HL-60 (cell line): ENCODE results near the gene NDUFA6.
"Not testable (repeated sequence)": the region's sequence is repeated elsewhere in the genome, so short reads cannot be mapped to it uniquely, and the experiment has no call there.

ENCODE experiments used
- DNase-seq, 2 experiments: peaks; one replicate each; pipeline ENCODE4 v3.0.0-alpha.2; 2010 to 2020; ENCODE audit warnings: low read depth in 1 of 2, low spot score in 1 of 2
- H3K27ac ChIP-seq: fragments of 250-450 bp; sonication (Bioruptor Pico); replicated peaks from 2 replicates; pipeline ENCODE4 v1.5.1; 2020; ENCODE audit warnings: mild to moderate bottlenecking, moderate library complexity
- H3K27me3 ChIP-seq: fragments of 250-450 bp; sonication (Bioruptor Pico); 2 replicates; pipeline ENCODE4 v1.5.1; 2021; ENCODE audit warnings: mild to moderate bottlenecking, moderate library complexity; ENCODE audit not compliant: insufficient read depth, poor library complexity, severe bottlenecking
- H3K4me3 ChIP-seq: replicated peaks from 2 replicates; pipeline ENCODE4 v1.5.1; 2011; ENCODE audit warnings: mild to moderate bottlenecking, control low read depth, low read length; ENCODE audit not compliant: insufficient read depth
- GABPA ChIP-seq: IDR thresholded peaks from 2 replicates; pipeline ENCODE4 v1.6.1; 2012; ENCODE audit warnings: low read depth
- POLR2AphosphoS5 ChIP-seq: IDR thresholded peaks from 2 replicates; pipeline ENCODE4 v1.6.1; 2012; ENCODE audit warnings: low read depth
- REST ChIP-seq: IDR thresholded peaks from 2 replicates; pipeline ENCODE4 v1.6.1; 2012; ENCODE audit warnings: low read depth; ENCODE audit not compliant: insufficient replicate concordance
- SPI1 ChIP-seq: IDR thresholded peaks from 2 replicates; pipeline ENCODE4 v1.6.1; 2012; ENCODE audit warnings: low read depth, mild to moderate bottlenecking, borderline replicate concordance
- TF ChIP-seq, protein P1 (sequence below): IDR thresholded peaks from one replicate; pipeline ENCODE4 v1.5.1; 2011; ENCODE audit warnings: low read length, control low read depth, inconsistent platforms; ENCODE audit not compliant: insufficient read depth

Gene NDUFA6

DNA sequence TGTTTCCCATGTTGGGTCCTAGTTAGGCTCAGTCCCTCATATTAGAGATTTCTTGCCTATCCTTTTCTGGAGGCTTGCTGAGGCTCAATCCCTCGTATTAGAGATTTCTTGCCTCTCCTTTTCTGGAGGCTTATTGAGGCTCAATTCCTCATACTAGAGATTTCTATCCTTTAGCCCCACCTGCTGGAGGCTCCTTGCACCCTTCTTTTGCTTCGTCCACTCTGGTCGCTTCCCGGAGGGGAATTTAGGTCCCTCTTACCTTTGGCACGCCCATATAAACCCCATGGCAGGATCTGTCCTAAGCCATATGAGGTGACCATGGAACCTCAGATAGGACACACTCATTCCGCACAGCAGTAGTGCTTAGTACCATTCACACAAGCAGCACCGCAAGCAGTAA, 24.1 kb upstream of the NDUFA6 start:
- Histone ChIP-seq H3K27me3 (no peaks in the 10 kb centered on the region), H3K27ac (no peak overlapping the region), H3K4me3 (no peak overlapping the region)
- peak in 1 of 2 experiments; percentile 14 for DNase-seq
- TF ChIP-seq POLR2AphosphoS5 (no peak), GABPA (no peak), SPI1 (no peak), REST (no peak)
- TF ChIP-seq, protein P1, sequence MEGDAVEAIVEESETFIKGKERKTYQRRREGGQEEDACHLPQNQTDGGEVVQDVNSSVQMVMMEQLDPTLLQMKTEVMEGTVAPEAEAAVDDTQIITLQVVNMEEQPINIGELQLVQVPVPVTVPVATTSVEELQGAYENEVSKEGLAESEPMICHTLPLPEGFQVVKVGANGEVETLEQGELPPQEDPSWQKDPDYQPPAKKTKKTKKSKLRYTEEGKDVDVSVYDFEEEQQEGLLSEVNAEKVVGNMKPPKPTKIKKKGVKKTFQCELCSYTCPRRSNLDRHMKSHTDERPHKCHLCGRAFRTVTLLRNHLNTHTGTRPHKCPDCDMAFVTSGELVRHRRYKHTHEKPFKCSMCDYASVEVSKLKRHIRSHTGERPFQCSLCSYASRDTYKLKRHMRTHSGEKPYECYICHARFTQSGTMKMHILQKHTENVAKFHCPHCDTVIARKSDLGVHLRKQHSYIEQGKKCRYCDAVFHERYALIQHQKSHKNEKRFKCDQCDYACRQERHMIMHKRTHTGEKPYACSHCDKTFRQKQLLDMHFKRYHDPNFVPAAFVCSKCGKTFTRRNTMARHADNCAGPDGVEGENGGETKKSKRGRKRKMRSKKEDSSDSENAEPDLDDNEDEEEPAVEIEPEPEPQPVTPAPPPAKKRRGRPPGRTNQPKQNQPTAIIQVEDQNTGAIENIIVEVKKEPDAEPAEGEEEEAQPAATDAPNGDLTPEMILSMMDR = no peak

DNA sequence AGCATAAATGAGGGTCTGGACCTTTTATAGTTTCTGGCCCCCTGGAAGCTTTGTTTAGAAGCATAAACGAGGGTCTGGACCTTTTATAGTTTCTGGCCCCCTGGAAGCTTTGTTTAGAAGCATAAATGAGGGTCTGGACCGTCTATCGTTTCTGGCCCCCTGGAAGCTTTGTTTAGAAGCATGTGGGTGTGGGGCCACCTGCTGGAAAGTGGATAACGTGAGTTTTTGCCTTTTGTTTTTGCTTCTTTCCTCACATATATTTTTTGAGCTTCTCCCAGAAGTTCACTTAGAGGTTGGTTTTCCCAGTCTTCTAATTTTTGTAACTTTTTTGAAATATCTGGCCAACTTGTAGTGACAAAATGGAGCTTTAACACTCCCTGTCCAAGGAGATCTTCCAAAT, 22.2 kb upstream of the NDUFA6 start:
- not testable (repeated sequence) for H3K27ac ChIP-seq, DNase-seq, H3K27me3 ChIP-seq, H3K4me3 ChIP-seq

DNA sequence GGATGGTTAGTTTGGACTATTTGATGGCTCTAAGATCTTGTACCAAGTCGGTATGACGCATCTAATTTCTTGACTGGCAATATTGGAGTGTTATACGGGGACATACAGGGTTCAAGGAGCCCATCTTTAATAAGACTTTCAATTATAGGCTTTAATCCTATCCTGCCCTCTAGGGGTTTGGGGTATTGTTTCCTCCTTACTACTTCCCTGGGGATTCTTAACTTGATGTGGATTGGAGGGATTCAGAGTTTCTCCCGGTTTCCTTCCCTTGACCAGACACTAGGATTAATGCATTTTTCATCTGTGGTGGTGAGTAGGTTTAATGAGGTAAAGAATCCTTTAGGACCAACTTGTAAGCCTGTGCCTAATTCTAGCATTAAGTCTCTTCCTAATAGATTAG, 21.2 kb upstream of the NDUFA6 start:
- Histone ChIP-seq H3K27ac (no peak overlapping the region), H3K4me3 (no peak overlapping the region), H3K27me3 (no peaks in the 10 kb centered on the region)
- TF ChIP-seq REST (no peak), SPI1 (no peak)
- no peak for DNase-seq

DNA sequence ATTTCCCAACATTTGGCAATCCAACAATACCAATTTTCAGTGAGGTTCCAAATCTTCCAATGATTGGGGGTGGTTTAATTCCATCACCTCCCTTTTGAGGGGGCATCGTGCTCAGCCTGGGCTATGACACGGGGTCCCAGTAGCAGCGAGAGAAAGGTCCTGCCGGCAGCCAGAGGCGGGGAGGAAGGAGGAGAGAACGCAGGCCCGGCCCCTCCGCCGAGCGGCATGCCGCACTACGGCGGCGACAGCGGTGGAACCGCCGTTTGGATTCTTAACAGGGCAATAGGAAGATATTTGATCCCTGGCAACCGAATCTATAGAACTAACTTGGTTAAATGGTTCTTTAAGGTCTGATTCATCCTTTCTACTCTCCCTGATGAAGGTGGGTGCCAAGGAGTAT, 18.3 kb upstream of the NDUFA6 start:
- no peak for DNase-seq
- TF ChIP-seq, protein P1 = no peak
- TF ChIP-seq SPI1 (no peak), REST (no peak), POLR2AphosphoS5 (no peak), GABPA (no peak)
- no peak overlapping the region for H3K4me3 ChIP-seq
- no peak overlapping the region for H3K27ac ChIP-seq
- no peaks in the 10 kb centered on the region for H3K27me3 ChIP-seq

- not testable (repeated sequence) for H3K27ac ChIP-seq, DNase-seq, H3K27me3 ChIP-seq, H3K4me3 ChIP-seq
These were observed 13.8 kb upstream of the NDUFA6 start for GRCh38 chr22:42104332-42104860.
